HEK293 (cell line): ENCODE results near the gene ZBTB37.

Experiments
- CTCF ChIA-PET: fragments of 350-600 bp; formaldehyde crosslinking; extraction: SDS; loops from one replicate; lab custom pipeline; 2021; ENCODE audit warnings: antibody characterized with exemption; lab: Yijun Ruan, JAX
- POLR2A ChIA-PET: fragments of 300-600 bp; formaldehyde crosslinking; extraction: SDS; loops from one replicate; lab custom pipeline; 2020; ENCODE audit warnings: antibody characterized with exemption, inconsistent platforms; lab: Yijun Ruan, JAX
- H3K27ac ChIP-seq: fragments of 200-500 bp; sonication (Bioruptor generic); 2 replicates; pipeline ENCODE4 v1.5.1; 2014; ENCODE audit warnings: low read depth, low read length, control low read depth, inconsistent platforms; ENCODE audit errors: extremely low read depth
- H3K36me3 ChIP-seq, 2 experiments: fragments of 200-500 bp in 1 of 2; sonication (Bioruptor generic) in 1 of 2; 1 replicate in 1 of 2; 2 replicates in 1 of 2; pipeline ENCODE4 v1.5.1; 2014 to 2017; ENCODE audit warnings: inconsistent platforms in 2 of 2, low read length in 2 of 2; ENCODE audit not compliant: control insufficient read depth in 2 of 2, insufficient read depth in 1 of 2
- H3K4me1 ChIP-seq: fragments of 200-500 bp; sonication (Bioruptor generic); 2 replicates; pipeline ENCODE4 v1.5.1; 2014; ENCODE audit warnings: mild to moderate bottlenecking, low read length, inconsistent platforms; ENCODE audit not compliant: control insufficient read depth, insufficient read depth
- H3K4me3 ChIP-seq: 2 replicates; pipeline ENCODE4 v1.5.1; 2011; ENCODE audit warnings: low read depth, mild to moderate bottlenecking, control low read depth, low read length, moderate library complexity
- H3K9me3 ChIP-seq: fragments of 200-500 bp; sonication (Bioruptor generic); 2 replicates; pipeline ENCODE4 v1.5.1; 2014; ENCODE audit warnings: low read depth, low read length, inconsistent platforms; ENCODE audit not compliant: control insufficient read depth, insufficient read depth
- GLIS2 ChIP-seq: fragments of 450-650 bp; formaldehyde crosslinking; IDR thresholded peaks from 2 replicates; pipeline ENCODE4 v1.5.1; 2016; ENCODE audit warnings: missing biosample characterization, missing genetic modification characterization
- KLF1 ChIP-seq: fragments of 450-650 bp; formaldehyde crosslinking; IDR thresholded peaks from 2 replicates; pipeline ENCODE4 v1.5.1; 2016; ENCODE audit warnings: missing biosample characterization, missing genetic modification characterization
- REPIN1 ChIP-seq: fragments of 450-650 bp; formaldehyde crosslinking; IDR thresholded peaks from 2 replicates; pipeline ENCODE4 v1.5.1; 2017; ENCODE audit warnings: missing biosample characterization, missing genetic modification characterization, low read depth
- ZBTB7A ChIP-seq: fragments of 450-650 bp; formaldehyde crosslinking; IDR thresholded peaks from 2 replicates; pipeline ENCODE4 v1.5.1; 2016; ENCODE audit warnings: low read depth, missing biosample characterization, missing genetic modification characterization
- ZNF132 ChIP-seq: fragments of 450-650 bp; formaldehyde crosslinking; IDR thresholded peaks from 2 replicates; pipeline ENCODE4 v1.5.1; 2017; ENCODE audit warnings: missing biosample characterization, missing genetic modification characterization, borderline replicate concordance
- ZNF514 ChIP-seq: fragments of 450-650 bp; formaldehyde crosslinking; IDR thresholded peaks from 2 replicates; pipeline ENCODE4 v1.5.1; 2016; ENCODE audit warnings: missing biosample characterization, missing genetic modification characterization
- ZNF670 ChIP-seq: fragments of 450-650 bp; formaldehyde crosslinking; IDR thresholded peaks from 2 replicates; pipeline ENCODE4 v1.5.1; 2016; ENCODE audit warnings: missing biosample characterization, missing genetic modification characterization, low read depth
- ZSCAN16 ChIP-seq: fragments of 450-650 bp; formaldehyde crosslinking; IDR thresholded peaks from 2 replicates; pipeline ENCODE4 v1.5.1; 2016; ENCODE audit warnings: missing biosample characterization, missing genetic modification characterization
- TF ChIP-seq, protein P1 (sequence below): fragments of 450-650 bp; formaldehyde crosslinking; IDR thresholded peaks from 2 replicates; pipeline ENCODE4 v1.5.1; 2016; ENCODE audit warnings: missing biosample characterization, missing genetic modification characterization
- TF ChIP-seq, protein P2 (sequence below): fragments of 450-650 bp; formaldehyde crosslinking; IDR thresholded peaks from 2 replicates; pipeline ENCODE4 v1.5.1; 2016; ENCODE audit warnings: missing biosample characterization, missing genetic modification characterization
- TF ChIP-seq, protein P3 (sequence below): fragments of 450-650 bp; formaldehyde crosslinking; IDR thresholded peaks from 2 replicates; pipeline ENCODE4 v1.5.1; 2016; ENCODE audit warnings: missing biosample characterization, missing genetic modification characterization, low read depth

ZBTB37 gene

DNA sequence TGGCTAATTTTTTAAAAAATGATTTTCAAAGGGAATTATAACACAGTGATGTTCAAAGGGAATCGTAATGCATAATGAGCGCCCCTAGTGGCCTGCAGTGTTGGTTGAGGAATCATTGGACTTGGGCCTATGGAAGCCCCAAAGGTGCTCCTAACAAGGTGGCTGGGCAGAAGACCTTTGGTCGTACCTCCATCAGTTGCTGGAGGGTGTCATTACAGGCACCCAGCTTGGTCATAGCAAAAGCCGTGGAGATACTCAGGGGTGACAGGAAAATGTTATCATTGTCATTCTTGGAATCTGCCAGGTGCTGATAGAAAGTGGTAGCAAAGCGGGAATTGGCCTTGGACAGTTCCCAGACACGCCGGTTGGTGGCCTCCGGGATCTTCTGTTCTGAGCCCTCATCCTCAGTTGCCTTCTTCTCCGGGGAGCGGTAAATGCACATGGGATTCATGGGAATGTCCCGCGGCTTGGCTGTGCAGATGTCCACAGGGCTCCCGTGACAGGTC is 46.2 kb downstream of the ZBTB37 start:
- Histone ChIP-seq H3K4me1 (no peaks in the 10 kb centered on the region), H3K9me3 (no peaks in the 10 kb centered on the region), H3K27ac (no peak overlapping the region), H3K36me3 (no peaks in the 10 kb centered on the region), H3K4me3 (no peak overlapping the region)
- ChIA-PET CTCF (interaction anchor here (0.9 to 1.3 kb wide), 3 partner anchors 9 to 1162 kb away, joined by 3 to 4 read pairs (median 3); no protein-coding TSS in a partner anchor), POLR2A (no interaction called here)
- no peak for TF ChIP-seq ZBTB7A (tag by site-specific recombination)
- TF ChIP-seq, protein P1, sequence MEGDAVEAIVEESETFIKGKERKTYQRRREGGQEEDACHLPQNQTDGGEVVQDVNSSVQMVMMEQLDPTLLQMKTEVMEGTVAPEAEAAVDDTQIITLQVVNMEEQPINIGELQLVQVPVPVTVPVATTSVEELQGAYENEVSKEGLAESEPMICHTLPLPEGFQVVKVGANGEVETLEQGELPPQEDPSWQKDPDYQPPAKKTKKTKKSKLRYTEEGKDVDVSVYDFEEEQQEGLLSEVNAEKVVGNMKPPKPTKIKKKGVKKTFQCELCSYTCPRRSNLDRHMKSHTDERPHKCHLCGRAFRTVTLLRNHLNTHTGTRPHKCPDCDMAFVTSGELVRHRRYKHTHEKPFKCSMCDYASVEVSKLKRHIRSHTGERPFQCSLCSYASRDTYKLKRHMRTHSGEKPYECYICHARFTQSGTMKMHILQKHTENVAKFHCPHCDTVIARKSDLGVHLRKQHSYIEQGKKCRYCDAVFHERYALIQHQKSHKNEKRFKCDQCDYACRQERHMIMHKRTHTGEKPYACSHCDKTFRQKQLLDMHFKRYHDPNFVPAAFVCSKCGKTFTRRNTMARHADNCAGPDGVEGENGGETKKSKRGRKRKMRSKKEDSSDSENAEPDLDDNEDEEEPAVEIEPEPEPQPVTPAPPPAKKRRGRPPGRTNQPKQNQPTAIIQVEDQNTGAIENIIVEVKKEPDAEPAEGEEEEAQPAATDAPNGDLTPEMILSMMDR, result 0 out of 2 replicates have a peak, but pooled peaks have one; percentile 10
- TF ChIP-seq, protein P2, sequence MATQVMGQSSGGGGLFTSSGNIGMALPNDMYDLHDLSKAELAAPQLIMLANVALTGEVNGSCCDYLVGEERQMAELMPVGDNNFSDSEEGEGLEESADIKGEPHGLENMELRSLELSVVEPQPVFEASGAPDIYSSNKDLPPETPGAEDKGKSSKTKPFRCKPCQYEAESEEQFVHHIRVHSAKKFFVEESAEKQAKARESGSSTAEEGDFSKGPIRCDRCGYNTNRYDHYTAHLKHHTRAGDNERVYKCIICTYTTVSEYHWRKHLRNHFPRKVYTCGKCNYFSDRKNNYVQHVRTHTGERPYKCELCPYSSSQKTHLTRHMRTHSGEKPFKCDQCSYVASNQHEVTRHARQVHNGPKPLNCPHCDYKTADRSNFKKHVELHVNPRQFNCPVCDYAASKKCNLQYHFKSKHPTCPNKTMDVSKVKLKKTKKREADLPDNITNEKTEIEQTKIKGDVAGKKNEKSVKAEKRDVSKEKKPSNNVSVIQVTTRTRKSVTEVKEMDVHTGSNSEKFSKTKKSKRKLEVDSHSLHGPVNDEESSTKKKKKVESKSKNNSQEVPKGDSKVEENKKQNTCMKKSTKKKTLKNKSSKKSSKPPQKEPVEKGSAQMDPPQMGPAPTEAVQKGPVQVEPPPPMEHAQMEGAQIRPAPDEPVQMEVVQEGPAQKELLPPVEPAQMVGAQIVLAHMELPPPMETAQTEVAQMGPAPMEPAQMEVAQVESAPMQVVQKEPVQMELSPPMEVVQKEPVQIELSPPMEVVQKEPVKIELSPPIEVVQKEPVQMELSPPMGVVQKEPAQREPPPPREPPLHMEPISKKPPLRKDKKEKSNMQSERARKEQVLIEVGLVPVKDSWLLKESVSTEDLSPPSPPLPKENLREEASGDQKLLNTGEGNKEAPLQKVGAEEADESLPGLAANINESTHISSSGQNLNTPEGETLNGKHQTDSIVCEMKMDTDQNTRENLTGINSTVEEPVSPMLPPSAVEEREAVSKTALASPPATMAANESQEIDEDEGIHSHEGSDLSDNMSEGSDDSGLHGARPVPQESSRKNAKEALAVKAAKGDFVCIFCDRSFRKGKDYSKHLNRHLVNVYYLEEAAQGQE (tag by site-specific recombination), result peak; percentile 31; the same call in 1 of the 2 replicates

DNA sequence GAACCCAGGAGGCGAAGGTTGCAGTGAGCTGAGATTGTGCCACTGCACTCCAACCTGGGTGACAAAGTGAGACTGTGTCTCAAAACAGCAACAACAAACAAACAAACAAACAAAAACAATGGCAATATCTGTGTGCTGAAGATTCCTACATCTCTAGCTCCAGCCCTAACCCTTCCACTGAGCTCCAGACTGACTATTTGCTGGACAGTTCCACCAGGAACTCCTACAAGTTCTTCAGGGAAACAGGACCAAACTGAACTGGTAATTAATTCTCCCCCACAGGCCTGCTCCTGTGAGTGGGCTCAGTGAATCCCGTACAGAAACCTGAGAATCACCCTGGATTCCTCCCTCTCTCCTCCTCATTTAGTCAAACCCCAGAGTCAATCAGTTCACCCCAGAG is 47.4 kb downstream of the ZBTB37 start:
- H3K9me3 ChIP-seq, result no peaks in the 10 kb centered on the region
- H3K4me3 ChIP-seq, result no peak overlapping the region
- ChIA-PET CTCF (interaction anchor here (0.5 to 2.3 kb wide), 5 partner anchors 17 to 672 kb away, joined by 3 to 16 read pairs (median 3); no protein-coding TSS in a partner anchor), POLR2A (interaction anchor here (1.0 kb wide), 1 partner anchor 48 kb away, joined by 3 read pairs; the partner anchor contains the start of genes GAS5 and ZBTB37)
- H3K36me3 ChIP-seq, result no peaks in the 10 kb centered on the region
- TF ChIP-seq ZNF132 (tag by site-specific recombination) (no peak), ZSCAN16 (no peak), REPIN1 (no peak), GLIS2 (no peak), ZNF514 (tag by site-specific recombination) (no peak), ZNF670 (tag by site-specific recombination) (no peak), KLF1 (tag by site-specific recombination) (no peak)
- TF ChIP-seq, protein P2 (tag by site-specific recombination), result peak; percentile 87
- TF ChIP-seq, protein P3, sequence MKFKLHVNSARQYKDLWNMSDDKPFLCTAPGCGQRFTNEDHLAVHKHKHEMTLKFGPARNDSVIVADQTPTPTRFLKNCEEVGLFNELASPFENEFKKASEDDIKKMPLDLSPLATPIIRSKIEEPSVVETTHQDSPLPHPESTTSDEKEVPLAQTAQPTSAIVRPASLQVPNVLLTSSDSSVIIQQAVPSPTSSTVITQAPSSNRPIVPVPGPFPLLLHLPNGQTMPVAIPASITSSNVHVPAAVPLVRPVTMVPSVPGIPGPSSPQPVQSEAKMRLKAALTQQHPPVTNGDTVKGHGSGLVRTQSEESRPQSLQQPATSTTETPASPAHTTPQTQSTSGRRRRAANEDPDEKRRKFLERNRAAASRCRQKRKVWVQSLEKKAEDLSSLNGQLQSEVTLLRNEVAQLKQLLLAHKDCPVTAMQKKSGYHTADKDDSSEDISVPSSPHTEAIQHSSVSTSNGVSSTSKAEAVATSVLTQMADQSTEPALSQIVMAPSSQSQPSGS (tag by site-specific recombination), result no peak
- no peak overlapping the region for H3K27ac ChIP-seq
- H3K4me1 ChIP-seq, result no peaks in the 10 kb centered on the region
